Epithelial cell of prostate (primary cell): ENCODE results near the gene SPAG9.

Experiments used
- DNase-seq: peaks from one replicate; pipeline ENCODE4 v3.0.0-alpha.2; 2011; ENCODE audit warnings: low read depth, low spot score
- H3K27ac ChIP-seq: fragments of 450-650 bp; 2 replicates; pipeline ENCODE4 v1.5.1; 2017; ENCODE audit warnings: mild to moderate bottlenecking

The SPAG9 gene, protein sequence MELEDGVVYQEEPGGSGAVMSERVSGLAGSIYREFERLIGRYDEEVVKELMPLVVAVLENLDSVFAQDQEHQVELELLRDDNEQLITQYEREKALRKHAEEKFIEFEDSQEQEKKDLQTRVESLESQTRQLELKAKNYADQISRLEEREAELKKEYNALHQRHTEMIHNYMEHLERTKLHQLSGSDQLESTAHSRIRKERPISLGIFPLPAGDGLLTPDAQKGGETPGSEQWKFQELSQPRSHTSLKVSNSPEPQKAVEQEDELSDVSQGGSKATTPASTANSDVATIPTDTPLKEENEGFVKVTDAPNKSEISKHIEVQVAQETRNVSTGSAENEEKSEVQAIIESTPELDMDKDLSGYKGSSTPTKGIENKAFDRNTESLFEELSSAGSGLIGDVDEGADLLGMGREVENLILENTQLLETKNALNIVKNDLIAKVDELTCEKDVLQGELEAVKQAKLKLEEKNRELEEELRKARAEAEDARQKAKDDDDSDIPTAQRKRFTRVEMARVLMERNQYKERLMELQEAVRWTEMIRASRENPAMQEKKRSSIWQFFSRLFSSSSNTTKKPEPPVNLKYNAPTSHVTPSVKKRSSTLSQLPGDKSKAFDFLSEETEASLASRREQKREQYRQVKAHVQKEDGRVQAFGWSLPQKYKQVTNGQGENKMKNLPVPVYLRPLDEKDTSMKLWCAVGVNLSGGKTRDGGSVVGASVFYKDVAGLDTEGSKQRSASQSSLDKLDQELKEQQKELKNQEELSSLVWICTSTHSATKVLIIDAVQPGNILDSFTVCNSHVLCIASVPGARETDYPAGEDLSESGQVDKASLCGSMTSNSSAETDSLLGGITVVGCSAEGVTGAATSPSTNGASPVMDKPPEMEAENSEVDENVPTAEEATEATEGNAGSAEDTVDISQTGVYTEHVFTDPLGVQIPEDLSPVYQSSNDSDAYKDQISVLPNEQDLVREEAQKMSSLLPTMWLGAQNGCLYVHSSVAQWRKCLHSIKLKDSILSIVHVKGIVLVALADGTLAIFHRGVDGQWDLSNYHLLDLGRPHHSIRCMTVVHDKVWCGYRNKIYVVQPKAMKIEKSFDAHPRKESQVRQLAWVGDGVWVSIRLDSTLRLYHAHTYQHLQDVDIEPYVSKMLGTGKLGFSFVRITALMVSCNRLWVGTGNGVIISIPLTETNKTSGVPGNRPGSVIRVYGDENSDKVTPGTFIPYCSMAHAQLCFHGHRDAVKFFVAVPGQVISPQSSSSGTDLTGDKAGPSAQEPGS (N-terminal part only)

DNA sequence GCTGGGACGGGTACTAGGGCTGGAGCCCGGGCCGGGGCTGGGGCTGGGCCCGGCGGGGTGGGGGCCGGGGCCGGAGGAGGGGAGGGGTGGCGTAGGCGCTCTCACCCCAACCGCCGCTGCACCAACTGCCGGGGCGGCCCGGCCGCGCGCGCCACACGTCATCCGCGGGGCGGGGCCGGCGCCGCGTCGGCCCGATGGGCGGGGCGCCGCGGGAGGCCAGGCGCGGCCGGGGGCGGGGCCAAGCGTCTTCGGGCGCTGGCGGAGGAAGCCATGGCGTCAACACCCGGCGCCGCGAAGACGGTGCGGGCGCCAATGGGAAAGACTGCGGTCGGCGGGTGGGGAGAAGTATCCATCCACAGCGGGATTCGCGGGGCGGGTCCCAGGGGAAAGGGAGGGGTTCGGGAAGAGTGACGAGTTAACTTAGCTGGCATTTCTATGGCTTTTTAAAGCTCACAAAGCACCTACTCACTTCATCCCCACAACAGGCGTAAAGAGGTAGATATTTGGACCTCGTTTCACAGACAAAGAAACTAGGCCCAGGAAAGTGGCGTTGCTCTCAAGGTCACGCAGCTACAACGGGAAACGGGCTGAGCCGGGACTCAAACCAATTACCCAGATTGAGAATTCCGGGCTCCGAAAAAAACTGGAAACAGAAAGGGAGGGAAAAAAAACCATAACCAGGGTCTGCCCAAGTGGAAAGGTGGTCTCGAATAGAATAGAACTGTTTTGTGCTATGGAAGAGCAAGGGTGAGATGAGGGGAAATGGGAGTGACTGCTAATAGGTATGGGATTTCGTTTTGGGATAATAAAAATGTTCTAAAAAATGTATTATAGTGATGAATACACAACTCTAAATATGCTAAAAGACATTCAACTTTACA is at the start of gene SPAG9:
TSS of gene SPAG9 (minus strand) at position 130 of the 881 bp plus-strand sequence. CDS start 212 bp downstream, outside the sequence.
- DNase-seq, result peak; percentile 86
- peak within 1 kb of the TSS; percentile 100 for H3K27ac ChIP-seq

DNA sequence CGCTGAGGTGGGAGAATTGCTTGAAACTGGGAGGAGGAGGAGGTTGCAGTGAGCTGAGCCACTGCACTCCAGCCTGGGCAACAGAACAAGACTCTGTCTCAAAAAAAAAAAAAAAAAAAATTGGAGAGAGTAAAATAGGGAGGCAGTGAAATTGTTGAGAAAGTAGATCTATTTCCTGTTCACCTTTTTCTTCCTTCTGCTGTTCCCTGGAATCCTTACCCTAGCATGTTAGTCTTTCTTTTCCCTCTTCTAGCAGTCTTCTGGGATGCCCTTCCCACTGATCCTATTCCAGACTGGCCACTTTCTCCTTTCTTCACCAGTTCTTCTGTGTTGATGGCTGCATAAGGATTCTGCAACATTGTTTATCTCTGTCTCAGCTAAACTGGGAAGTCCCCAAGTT is 48.7 kb upstream of the SPAG9 start:
- no peak overlapping the region for H3K27ac ChIP-seq
- no peak for DNase-seq

DNA sequence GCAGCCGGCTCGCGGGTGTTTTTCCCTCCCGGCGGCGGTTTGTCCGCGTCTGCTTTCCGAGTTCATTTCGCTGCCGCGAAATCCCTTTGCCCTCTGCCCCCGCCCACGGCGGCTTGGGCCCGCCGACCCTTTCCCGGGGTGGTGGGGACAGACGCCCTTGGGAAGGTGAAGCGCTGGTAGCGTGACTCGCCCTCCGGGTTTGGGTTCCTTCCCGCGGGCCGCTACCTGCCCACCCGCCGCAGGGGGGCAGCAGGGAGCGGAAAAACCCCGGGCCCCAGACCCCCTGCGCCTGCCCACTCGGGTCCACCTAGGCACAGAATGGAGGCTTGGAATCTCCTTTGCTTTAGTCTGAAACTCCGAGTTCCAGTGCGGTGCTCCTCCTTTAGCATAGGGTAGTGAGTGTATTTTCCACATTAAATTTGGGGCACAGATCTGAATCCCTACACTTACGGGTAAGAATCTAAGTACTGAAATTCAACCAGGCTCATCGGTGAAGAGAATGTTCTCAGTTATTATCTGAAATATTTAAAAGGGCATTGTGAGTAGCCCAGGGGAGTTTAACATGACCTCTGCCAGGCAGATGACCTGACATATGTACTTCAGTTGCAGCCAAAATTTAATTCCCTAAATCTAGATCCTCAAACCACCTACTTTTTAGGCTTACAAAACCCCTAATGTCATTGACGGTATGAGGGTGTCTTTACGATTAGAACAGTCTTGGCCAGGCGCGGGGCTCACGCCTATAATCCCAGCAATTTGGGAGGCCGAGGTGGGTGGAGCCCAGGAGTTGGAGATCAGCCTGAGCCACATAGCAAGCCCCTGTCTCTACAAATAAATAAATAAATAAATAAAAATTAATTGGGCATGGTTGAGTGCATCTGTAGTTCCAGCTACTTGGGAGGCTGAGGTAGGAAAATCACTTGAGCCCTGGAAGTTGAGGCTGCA is 46.6 kb upstream of the SPAG9 start:
- peak overlapping the region; percentile 86 for H3K27ac ChIP-seq
- no peak for DNase-seq

DNA sequence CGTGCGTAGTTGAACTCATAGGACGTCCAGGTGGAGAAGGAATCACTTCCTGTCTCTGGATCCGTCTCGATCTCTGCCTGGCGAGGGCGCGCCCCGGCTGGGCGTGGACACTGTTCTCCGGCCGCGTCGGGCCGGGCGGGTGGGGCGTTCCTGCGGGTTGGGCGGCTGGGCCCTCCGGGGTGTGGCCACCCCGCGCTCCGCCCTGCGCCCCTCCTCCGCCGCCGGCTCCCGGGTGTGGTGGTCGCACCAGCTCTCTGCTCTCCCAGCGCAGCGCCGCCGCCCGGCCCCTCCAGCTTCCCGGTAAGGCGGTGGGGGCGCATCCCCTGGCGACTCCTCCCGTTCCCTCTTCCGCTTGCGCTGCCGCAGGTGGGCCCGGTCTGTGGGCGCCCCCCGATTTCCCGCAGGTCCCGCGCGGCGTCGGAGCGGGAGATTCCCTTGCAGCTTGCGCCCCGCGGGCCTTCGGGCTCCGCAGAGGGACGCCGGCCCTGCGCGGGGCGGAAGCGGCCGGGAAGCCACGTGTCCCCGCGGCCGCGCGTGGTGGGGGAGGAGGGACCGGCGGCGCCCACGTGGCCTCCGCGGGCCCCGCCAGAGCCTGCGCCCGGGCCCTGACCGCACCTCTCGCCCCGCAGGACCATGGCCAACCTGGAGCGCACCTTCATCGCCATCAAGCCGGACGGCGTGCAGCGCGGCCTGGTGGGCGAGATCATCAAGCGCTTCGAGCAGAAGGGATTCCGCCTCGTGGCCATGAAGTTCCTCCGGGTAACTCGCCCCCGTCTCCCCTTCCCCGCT is 45.7 kb upstream of the SPAG9 start, which contains the start of gene NME2:
TSS of gene NME2 (plus strand) at position 214 of the 789 bp plus-strand sequence. CDS start at position 634, 420 bp downstream.
- DNase-seq, result peak; percentile 26
- H3K27ac ChIP-seq, result peak within 1 kb of the TSS; percentile 86

DNA sequence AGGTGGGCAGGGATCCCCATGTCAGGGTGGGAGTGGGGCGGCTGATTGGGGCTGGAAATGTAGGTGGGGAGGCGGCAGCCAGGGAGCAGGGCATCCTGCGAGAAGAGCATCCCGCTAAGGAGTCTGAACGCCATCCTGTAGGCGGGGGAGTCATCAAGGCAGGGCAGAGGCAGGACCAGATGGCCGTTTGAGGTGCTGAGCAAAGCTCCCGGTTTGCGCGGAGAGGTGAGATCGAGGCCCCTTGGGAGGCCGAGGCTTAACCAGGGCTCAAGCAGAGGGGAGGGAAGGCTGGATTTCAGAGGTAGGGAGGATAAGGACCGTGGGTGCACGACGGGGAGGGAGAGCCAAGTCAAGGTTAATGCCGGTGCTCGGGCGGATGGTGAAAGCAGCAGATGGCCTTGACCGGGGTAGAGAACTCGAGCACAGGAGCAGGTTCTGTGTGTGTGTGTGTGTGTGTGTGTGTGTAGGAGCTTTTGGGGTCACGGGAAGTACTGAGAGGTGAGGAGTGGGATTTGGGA is 45.1 kb upstream of the SPAG9 start:
- DNase-seq, result no peak
- peak overlapping the region; percentile 86 for H3K27ac ChIP-seq

DNA sequence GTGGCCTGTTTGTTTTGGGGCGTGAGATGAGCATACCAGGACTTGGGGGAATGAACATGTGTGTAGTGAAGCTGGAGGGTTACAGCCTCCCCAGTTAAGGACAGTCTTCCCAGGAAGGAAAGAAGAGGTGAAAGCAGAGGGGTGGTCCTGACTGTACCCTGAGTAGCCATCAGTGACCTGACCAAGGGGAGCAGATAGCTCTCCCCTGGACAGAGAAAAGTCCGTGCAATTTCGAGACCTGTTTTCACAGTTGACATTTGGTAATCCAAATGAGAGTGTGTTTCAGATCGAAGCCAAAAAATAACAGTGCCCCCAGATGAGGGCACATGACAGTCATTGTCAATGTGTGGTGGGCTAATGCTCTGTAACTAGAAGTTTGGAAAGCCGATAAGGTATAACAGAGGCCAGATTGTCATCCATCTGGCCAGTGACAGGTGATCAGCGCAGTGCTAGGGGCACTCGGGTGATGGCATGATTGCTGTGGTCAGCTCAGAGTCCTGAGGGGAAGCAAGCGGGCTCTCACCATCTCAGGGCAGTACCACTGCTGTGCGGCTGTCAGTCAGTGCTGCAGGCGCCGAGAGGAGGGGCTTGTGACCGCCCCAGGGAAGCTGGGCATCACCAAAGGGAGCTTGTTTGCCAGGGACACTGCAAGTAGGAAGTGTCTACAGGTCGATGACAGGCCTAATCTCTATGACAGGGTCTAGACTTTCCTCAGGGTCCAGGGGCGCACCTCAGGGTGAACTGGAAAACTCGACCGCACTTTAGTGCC is 44.4 kb upstream of the SPAG9 start:
- H3K27ac ChIP-seq, result peak overlapping the region; percentile 86

DNA sequence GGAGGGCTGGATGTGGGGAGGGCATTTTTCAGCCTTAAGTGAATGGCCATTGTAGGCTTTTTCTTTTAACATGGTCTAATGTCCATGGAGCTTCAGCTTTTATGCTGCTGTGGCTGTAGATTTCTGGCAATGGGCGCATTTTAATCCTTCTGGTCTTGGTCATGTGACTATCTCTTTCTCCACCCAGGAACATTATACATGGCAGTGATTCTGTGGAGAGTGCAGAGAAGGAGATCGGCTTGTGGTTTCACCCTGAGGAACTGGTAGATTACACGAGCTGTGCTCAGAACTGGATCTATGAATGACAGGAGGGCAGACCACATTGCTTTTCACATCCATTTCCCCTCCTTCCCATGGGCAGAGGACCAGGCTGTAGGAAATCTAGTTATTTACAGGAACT is 40.9 kb upstream of the SPAG9 start:
- no peak for DNase-seq
- H3K27ac ChIP-seq, result no peak overlapping the region

More for the DNA sequence above, 44.4 kb upstream of the SPAG9 start:
- DNase-seq, result no peak

DNA sequence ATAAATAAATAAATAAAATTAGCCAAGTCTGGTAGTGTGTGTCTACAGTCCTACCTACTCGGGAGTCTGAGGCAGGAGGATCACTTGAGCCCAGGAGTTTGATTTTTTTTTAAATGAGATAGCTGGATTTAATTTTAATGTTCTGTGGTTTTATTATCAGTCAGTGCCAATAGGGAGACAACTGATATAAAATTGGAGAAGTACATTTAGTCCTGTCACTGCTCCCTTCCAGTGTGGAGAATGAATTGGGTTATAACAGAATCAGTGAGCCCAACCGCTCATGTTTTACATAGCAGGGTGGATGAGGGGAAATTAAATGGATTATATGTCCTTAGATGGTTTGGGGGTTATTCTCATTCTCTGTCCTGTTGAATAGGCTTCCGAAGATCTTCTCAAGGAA is 38.9 kb upstream of the SPAG9 start:
- H3K27ac ChIP-seq, result no peak overlapping the region
- DNase-seq, result no peak

DNA sequence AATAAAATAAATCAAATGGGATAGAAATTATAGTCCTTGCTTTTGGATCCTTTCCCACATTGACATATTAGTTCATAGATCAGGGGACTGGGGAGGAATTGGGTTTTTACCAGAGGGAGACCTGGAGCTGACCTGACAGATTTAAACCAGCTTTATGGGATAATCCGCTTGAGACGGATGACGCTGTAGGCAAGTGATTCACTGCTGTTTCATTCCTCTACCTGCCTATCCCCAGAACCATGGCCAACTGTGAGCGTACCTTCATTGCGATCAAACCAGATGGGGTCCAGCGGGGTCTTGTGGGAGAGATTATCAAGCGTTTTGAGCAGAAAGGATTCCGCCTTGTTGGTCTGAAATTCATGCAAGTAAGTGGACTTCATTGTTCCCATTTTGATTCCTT is 34.7 kb upstream of the SPAG9 start:
- no peak overlapping the region for H3K27ac ChIP-seq
- DNase-seq, result no peak

DNA sequence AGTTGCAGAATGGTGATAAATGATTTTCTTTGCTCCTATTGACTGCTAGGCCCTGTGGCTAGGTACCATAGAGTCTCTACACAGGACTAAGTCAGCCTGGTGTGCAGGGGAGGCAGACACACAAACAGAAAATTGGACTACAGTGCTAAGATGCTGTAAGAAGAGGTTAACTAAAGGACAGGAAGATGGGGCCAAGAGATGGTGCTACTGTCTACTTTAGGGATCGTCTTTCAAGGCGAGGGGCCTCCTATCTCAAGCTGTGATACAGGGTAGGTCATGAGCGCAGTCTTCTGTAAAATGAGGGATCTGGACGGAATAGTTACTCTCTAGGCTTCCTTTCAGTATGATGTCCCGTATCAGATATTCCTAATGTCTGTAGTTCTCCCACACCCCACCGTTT is 33.5 kb upstream of the SPAG9 start:
- no peak for DNase-seq
- H3K27ac ChIP-seq, result peak overlapping the region; percentile 86

DNA sequence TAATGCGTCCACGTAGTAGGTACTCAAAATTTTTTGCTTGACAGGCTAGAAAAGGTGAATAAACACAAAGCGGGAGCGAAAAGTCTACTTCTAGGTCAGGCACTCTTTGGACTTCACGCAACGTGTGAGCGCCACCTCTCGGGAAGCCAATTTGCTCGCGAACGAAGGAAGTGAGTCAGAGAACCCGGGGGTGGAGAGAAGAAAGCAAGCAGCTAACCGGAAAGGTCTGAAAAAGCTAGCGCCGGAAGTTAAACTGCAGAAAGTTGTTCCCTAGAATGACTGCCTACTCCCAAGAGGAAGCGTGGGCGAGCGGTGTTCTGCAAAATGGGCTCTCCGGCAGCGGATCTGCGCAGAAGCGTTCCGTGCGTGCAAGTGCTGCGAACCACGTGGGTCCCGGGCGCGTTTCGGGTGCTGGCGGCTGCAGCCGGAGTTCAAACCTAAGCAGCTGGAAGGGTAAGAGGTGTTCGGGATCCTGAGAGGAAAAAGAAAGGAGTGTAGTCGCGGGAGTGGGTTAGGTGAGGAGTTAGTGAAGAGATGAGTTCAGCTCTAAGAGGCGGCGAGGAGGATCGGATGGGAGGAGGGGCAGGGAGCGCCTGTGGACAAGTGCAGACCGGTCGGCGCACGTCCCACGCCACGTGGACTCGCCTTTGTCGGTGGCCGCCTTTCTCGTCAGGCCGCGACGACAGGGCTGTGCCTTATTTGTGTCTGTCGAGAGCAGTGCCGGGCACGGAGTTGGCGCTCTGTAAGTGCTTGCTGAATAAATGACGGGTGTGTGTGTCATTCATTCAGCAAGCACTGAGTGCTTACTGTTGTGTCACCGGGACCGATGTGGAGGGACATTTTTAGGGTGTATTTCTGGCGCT is 32.8 kb upstream of the SPAG9 start, which contains the start of gene NME1:
TSS of gene NME1 (plus strand) at position 350 of the 863 bp plus-strand sequence. CDS start 2,096 bp downstream, outside the sequence.
- DNase-seq, result peak; percentile 98
- H3K27ac ChIP-seq, result peak within 1 kb of the TSS; percentile 86

DNA sequence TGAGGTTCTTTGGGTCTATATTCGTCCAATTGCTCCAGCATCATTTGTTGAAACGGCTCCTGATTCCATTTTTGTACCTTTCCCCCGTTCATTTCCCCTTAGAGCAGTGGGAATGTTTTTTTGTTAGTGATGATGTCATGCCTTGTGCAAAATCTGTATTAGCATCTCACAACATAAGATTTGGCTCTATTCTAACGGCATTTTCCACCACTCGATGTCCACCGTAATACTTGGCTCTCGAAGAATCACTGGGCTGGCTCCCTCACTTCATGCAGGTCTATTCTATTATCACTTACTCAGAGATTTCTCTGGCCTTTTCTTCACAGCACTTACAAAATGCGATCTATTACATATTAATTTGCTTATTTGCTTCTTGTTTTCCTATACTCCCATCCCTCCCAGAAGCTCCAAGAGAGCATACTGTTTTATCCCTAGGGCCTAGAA is 32.1 kb upstream of the SPAG9 start:
- DNase-seq, result no peak
- peak overlapping the region; percentile 86 for H3K27ac ChIP-seq

DNA sequence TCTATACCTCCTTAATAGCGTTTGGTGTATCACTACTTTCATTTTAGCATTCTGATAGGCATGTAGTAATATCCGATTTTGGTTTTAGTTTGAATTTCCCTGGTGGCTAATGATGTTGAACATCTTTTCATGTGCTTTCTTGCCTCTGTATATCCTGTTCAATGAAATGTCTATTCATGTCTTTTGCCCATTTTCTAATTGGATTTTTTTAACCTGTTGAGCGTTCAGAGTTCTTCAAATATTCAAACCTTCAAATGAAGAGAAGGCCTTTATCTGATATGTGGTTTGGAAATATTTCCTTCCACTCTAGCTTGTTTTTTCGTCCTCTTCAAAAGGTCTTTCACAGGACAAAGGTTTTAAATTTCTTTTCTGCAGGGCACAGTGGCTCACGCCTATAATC is 30.3 kb upstream of the SPAG9 start:
- DNase-seq, result no peak
- H3K27ac ChIP-seq, result no peak overlapping the region

DNA sequence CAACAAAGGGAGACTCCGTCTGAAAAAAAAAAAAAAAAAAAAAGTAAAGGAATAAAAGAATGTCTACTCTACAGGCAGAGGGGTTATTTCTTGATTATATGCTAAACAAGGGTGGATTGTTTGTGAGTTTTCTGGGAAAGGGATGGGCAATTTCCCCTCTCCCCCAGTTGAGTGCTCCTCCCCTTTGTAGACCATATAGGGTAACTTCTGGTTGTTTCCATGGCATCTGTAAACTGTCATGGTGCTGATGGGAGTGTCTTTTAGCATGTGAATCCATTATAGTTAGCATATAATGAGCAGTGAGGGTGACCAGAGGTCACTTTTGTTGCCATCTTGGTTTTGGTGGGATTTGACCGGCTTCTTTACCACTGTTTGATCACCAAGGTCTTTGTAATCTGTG is 28.5 kb upstream of the SPAG9 start:
- H3K27ac ChIP-seq, result no peak overlapping the region

DNA sequence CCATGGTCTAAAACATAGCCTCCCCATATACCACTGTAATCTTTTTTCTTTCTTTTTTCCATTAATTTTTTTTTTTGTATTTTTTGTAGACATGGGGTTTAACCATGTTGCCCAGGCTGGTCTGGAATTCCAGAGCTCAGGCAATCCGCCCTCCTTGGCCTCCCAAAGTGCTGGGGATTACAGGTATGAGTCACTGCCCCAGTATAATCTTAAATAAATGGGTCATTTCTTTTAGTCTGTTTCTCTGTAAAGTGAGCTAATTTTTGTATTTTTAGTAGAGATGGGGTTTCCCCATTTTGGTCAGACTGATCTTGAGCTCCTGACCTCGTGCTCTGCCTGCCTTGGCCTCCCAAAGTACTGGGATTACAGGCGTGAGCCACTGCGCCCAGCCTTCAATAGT is 27.0 kb upstream of the SPAG9 start:
- DNase-seq, result no peak
- H3K27ac ChIP-seq, result no peak overlapping the region

More for the DNA sequence above, 28.5 kb upstream of the SPAG9 start:
- no peak for DNase-seq
